ENCODE measurements around the gene TDRD10. TPM values are rescaled to one million over a fixed set of nuclear protein-coding genes. Genes with fewer than 3 reads are reported as not detected.

TDRD10 gene
- polyA plus RNA-seq, 2 of the 4 experiments (the other 2 are of a cell fraction), result 0.04 TPM; not detected in 1

DNA sequence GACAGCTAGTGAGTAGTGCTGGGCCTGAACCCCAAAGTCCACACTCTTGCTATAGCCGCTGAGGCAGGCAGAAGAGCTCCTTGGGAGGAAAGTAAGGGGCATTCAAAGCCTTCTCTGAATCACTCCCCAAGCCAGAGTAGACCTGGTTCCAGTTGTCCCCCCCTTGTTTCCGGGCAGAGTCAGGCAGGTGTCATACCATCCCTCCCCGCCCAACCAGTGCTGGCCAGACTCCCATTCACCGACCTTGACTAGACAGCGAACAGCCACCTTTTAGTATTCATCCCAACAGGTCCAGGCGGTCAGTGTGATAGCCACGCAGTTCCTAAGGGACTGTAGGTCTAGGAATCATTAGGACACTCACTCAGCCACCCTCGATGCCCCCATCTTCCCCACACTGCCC is 77.4 kb downstream of the TDRD10 start:
- Histone ChIP-seq H3K4me1 (no peaks in the 10 kb centered on the region), H3K4me2 (no peak overlapping the region), H3K9me3 (no peaks in the 10 kb centered on the region), H3K4me3 (no peak overlapping the region), H3K27ac (no peak overlapping the region)
- no peak for ATAC-seq
- TF ChIP-seq HOXA7 (CRISPR knock-in tag; IDR thresholded peaks at IDR 0.05) (no peak), EHF (CRISPR knock-in tag; IDR thresholded peaks at IDR 0.05) (no peak), HOXB13 (CRISPR knock-in tag; IDR thresholded peaks at IDR 0.05; ENCODE audit: low read depth) (no peak), RAD21 (conservative IDR thresholded peaks at IDR 0.05 in 1 of 2, IDR thresholded peaks at IDR 0.05 in 1 of 2) (no peak), HEYL (CRISPR knock-in tag; IDR thresholded peaks at IDR 0.05) (no peak)
- ChIA-PET POLR2A (no interaction called here), CTCF (interaction anchor here (0.6 to 2.3 kb wide), 4 partner anchors 11 to 339 kb away, joined by 3 to 5 read pairs (median 3); no protein-coding TSS in a partner anchor)
- DNase-seq (ENCODE audit: low read depth in 1 of 2, low spot score in 1 of 2), result no peak
- WGBS (ENCODE audit: missing lambda C conversion rate), result 93% methylated on average over 8 of the region's 8 CpGs
- FAIRE-seq, result no peak

- CTCF ChIA-PET, result interaction anchor here (1.1 kb wide), 1 partner anchor 22 kb away, joined by 5 read pairs; no protein-coding TSS in a partner anchor
- H3K4me1 ChIP-seq, result no peaks in the 10 kb centered on the region
- no peak overlapping the region for H3K4me2 ChIP-seq
- DNase-seq (ENCODE audit: low read depth in 1 of 2, low spot score in 1 of 2) (no peak), ATAC-seq (no peak), FAIRE-seq (no peak)
- H3K4me3 ChIP-seq, result no peak overlapping the region
- H3K27ac ChIP-seq, result no peak overlapping the region
- no peak for TF ChIP-seq CHD2 (IDR thresholded peaks at IDR 0.05; ENCODE audit: low read length, partially characterized antibody)
- TF ChIP-seq POLR2AphosphoS2 (conservative IDR thresholded peaks at IDR 0.05; ENCODE audit: low read length), result no peak
- TF ChIP-seq EHMT2 (IDR thresholded peaks at IDR 0.05; ENCODE audit: low read depth), result no peak
- TF ChIP-seq BCL3 (IDR thresholded peaks at IDR 0.05), result no peak
- TF ChIP-seq RCOR1 (IDR thresholded peaks at IDR 0.05; ENCODE audit: low read depth, low read length), result no peak
- TF ChIP-seq PHF8 (IDR thresholded peaks at IDR 0.05; ENCODE audit: borderline replicate concordance, low read depth), result no peak
- no peak for TF ChIP-seq HOXB13 (CRISPR knock-in tag; IDR thresholded peaks at IDR 0.05; ENCODE audit: low read depth)
- TF ChIP-seq ZSCAN20 (CRISPR knock-in tag; IDR thresholded peaks at IDR 0.05), result no peak
- TF ChIP-seq, protein P1, sequence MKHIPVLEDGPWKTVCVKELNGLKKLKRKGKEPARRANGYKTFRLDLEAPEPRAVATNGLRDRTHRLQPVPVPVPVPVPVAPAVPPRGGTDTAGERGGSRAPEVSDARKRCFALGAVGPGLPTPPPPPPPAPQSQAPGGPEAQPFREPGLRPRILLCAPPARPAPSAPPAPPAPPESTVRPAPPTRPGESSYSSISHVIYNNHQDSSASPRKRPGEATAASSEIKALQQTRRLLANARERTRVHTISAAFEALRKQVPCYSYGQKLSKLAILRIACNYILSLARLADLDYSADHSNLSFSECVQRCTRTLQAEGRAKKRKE (CRISPR knock-in tag; IDR thresholded peaks at IDR 0.05; ENCODE audit: low read depth), result no peak
- no peak for TF ChIP-seq EP300 (IDR thresholded peaks at IDR 0.05)
- no peak for TF ChIP-seq USF2 (IDR thresholded peaks at IDR 0.05)
- no peak for TF ChIP-seq E2F6 (IDR thresholded peaks at IDR 0.05; ENCODE audit: borderline replicate concordance, low read depth)
- H3K9me3 ChIP-seq, result no peaks in the 10 kb centered on the region
- 91% methylated on average over 3 of the region's 3 CpGs for WGBS (ENCODE audit: missing lambda C conversion rate)
- POLR2A ChIA-PET, result no interaction called here
Measured at GRCh38 chr1:154581766-154582165, 79.7 kb downstream of the TDRD10 start.

- CTCF ChIA-PET, result interaction anchor here (1.1 kb wide), 1 partner anchor 23 kb away, joined by 5 read pairs; no protein-coding TSS in a partner anchor
- no peaks in the 10 kb centered on the region for H3K4me1 ChIP-seq
- POLR2A ChIA-PET, result no interaction called here
- no peaks in the 10 kb centered on the region for H3K9me3 ChIP-seq
- DNase-seq (ENCODE audit: low read depth in 1 of 2, low spot score in 1 of 2) (no peak), FAIRE-seq (no peak), ATAC-seq (no peak)
- H3K4me3 ChIP-seq, result no peak overlapping the region
- WGBS (ENCODE audit: missing lambda C conversion rate), result 94% methylated on average over 6 of the region's 6 CpGs
- TF ChIP-seq MAFK (IDR thresholded peaks at IDR 0.05; ENCODE audit: partially characterized antibody), result peak; percentile 40
- no peak for TF ChIP-seq FOSB (CRISPR knock-in tag; IDR thresholded peaks at IDR 0.05)
- H3K4me2 ChIP-seq, result no peak overlapping the region
- no peak overlapping the region for H3K27ac ChIP-seq
Measured at GRCh38 chr1:154582885-154583284, 80.9 kb downstream of the TDRD10 start.

Measured in A549 (cell line).